Lower leg skin (tissue), 3 donors: ENCODE measurements around the gene DMAP1.

Experiments used
- CTCF ChIP-seq, 3 donors: fragments of 450-650 bp; IDR thresholded peaks; one replicate each; pipeline ENCODE4 v1.5.1; 2016; ENCODE audit warnings: antibody characterized with exemption in 3 of 3, mild to moderate bottlenecking in 3 of 3, moderate library complexity in 2 of 3
- POLR2A ChIP-seq, 2 donors: fragments of 450-650 bp; IDR thresholded peaks; one replicate each; pipeline ENCODE4 v1.6.1; 2016 to 2017; ENCODE audit warnings: antibody characterized with exemption in 2 of 2, mild to moderate bottlenecking in 1 of 2, moderate library complexity in 1 of 2

GRCh38 chr1:44212355-44213221 lies 683 bp upstream of the DMAP1 start:
- TF ChIP-seq CTCF (IDR thresholded peaks at IDR 0.05) (no peak), POLR2A (IDR thresholded peaks at IDR 0.05) (no peak)
